GM18867 (cell line): ENCODE results near the gene ITFG2.

Experiments used
- ATAC-seq: cut with Tn5 transposase; IDR thresholded peaks from one replicate; pipeline ENCODE4 v1.9.1; 2021; ENCODE audit warnings: mild to moderate bottlenecking, moderate library complexity; ENCODE audit not compliant: unreplicated experiment

Gene ITFG2

DNA sequence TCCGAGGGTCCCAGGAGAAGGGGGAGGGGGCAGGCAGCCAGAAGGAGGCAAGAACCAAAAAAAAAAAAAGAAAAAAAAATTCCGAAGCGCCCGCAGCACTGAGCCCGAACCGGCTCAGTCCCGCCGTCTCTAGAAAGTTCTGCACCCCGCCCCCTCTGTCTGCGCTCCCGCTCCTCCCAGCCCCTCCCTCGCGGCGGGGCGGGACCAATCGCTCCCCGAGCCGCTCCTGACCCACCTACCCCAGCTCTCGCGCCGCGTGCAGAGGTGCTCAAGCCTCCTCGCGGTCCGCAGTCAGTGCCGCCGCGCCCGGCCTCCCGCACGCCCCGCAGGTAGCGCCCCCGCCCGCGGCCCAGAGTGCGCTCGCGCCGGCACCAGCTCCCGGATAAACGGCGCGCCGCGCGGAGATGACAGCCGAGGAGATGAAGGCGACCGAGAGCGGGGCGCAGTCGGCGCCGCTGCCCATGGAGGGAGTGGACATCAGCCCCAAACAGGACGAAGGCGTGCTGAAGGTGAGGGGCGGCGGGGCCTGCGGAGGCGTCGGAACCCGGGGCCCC, 17.7 kb upstream of the ITFG2 start, which contains the start of gene FKBP4:
FKBP4 (plus strand) TSS at position 235 of the 554 bp plus-strand sequence; CDS start at position 405, 170 bp downstream.
- peak; percentile 81 for ATAC-seq

DNA sequence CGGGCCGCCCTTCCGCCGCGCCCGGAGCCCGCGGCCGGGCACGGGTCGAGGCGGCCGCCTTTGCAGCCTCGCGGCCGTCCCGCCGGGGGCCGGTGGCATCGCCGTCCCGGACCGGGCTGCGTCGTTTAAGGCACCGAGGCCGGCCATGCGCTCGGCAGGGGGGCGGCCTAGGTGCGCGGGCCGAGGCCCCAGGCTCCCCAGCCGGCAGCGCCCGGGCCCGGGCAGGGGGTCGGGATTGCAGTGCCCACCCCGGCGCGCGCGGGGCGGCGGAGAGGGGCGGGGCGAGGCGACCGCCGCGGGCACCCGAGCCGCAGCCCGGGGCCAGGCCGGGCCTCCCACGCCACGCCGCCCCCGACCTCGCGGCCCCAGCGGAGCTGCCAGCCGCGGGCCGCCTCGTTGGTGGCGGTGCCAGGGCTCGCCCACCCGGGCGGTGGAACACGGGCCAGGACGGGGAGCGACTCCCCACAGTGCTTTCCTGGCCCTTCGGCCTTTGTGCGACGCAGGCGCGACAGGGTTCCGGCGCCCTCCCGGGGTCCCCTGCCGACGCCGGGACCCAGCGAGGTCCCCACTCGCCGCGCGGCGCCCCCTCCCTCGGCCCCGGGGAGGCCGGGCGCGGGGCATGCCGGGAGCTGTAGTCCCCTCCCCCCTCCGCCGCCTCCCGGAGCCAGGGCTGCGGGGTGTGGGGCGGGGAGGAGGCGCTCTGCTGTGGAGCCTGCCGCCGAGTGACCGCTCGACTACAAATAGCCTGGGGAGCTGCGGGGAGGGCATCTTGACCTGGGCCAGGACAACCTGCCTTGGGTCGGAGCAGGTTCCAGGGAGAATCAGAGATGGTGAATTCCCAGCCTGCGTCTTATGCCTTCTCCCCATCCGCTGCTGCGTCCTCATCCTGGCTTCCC, 16.9 kb upstream of the ITFG2 start:
- ATAC-seq, result peak; percentile 70

DNA sequence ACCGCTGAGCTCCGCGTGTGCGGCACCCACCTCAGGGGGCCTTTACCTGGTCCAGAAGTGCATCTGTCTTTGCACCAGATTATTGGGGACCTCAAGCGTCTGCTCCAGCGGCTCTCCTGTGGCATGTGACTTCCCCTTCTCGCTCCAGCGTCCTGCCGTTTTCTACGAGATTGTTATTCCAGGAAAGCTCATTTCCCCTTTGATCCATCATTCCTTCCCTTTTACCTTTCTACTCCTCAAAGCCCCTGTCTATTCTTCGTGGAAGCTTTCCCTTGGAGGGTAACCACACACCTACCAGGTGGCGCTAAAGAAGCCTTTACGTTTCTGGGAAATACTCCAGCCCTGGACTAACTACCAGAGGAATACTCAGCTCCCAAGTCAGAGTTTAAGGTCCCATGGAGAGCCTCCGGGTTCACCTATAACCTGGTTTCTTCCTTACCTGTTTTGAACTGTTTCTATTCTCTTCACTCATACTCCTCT, 16.2 kb upstream of the ITFG2 start:
- no peak for ATAC-seq

DNA sequence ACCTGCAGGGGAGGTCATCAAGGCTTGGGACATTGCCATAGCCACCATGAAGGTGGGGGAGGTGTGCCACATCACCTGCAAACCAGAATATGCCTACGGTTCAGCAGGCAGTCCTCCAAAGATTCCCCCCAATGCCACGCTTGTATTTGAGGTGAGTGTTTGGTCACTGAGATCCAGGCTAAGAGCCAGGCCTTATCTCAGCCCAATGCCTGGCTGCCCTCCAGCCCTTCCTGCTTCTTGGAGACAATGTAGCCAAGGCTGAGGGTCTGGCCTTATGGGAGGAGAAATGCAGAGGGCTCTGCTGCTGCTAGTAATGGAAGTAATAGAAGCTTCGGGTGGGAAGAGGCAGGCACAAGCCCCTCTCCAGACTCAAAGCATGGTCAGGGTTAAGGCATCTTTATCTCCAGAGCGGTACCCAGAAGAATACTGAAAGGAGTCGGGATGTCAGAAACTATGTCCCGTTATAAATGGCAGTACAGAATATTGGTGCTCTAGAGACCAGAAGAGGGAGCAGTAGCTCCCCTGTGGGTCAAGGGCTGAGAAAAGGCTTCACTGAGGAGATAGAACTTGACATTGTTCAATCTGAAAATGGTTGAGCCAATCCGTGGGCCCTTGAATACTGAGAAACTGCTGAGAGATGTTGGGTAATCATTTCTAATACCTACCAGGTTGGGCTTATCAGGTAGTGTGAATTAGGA, 14.6 kb upstream of the ITFG2 start:
- ATAC-seq, result no peak

DNA sequence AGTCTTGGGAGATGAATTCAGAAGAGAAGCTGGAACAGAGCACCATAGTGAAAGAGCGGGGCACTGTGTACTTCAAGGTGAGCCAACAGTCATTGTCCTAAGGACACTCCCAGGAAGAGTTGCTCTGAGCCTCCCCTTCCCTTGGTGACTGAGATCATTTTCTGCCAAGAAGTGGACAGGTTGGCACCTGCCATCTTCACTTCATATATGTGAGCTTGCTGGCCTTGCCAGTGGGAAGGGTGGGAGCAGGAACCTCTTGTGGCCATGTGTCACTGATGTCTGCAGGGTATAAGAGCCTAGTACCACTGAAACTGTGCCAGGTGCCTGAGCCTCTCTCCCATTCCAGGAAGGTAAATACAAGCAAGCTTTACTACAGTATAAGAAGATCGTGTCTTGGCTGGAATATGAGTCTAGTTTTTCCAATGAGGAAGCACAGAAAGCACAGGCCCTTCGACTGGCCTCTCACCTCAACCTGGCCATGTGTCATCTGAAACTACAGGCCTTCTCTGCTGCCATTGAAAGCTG, 12.4 kb upstream of the ITFG2 start:
- no peak for ATAC-seq

DNA sequence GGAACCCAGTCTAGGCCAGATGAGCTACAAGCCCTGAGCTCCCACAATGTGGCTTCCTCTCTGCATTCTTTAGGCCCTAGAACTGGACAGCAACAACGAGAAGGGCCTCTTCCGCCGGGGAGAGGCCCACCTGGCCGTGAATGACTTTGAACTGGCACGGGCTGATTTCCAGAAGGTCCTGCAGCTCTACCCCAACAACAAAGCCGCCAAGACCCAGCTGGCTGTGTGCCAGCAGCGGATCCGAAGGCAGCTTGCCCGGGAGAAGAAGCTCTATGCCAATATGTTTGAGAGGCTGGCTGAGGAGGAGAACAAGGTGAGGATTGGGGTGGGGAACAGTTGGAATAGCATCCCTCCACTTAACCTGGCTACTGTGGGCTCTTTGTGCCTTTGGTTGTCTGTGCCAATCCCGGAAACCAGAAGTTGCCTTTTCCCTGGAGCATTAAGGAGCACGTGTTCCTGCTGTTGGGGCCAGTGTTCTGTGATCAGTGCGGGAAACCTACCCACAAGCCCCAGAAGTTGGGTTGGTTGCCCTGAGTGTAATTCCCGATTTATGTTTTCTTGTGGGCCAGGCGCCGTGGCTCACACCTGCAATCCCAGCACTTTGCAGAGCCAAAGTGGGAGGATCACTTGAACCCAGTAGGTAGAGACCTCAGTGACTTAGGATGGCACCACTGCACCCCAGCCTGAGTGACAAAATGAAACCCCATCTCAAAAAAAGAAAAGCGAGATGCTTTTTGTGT, 11.3 kb upstream of the ITFG2 start:
- ATAC-seq, result no peak

DNA sequence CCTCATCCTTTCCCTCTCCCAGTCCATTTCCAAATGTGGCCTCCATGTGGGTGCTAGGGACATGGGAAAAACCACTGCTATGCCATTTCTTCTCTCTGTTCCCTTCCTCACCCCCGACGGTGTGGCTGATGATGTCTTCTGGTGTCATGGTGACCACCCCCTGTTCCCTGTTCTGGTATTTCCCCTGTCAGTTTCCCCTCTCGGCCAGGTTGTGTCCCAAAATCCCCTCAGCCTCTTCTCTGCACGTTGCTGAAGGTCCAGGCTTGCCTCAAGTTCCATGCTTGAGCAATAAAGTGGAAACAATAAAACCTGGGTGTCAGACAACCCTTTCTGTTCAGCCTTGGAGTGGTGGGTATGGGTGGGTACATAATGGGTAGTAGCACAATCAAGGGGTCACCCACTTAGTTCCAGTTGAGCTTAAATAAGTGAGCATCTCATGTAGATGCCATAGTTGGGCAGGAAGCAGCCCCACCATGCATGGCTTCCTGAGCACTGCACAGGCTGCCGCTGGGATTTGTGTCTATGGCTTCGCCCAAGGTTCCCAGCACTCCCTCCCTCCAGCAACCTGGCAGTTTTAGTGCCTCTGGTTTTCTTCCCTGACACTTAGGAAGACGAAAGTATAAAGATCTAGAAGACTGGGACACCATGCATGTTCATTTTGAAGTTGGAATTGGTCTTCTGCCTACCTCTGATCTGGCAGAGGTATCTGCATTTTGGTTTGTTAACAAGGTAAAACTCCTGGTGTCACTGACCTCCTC, 8.7 kb upstream of the ITFG2 start:
- no peak for ATAC-seq

DNA sequence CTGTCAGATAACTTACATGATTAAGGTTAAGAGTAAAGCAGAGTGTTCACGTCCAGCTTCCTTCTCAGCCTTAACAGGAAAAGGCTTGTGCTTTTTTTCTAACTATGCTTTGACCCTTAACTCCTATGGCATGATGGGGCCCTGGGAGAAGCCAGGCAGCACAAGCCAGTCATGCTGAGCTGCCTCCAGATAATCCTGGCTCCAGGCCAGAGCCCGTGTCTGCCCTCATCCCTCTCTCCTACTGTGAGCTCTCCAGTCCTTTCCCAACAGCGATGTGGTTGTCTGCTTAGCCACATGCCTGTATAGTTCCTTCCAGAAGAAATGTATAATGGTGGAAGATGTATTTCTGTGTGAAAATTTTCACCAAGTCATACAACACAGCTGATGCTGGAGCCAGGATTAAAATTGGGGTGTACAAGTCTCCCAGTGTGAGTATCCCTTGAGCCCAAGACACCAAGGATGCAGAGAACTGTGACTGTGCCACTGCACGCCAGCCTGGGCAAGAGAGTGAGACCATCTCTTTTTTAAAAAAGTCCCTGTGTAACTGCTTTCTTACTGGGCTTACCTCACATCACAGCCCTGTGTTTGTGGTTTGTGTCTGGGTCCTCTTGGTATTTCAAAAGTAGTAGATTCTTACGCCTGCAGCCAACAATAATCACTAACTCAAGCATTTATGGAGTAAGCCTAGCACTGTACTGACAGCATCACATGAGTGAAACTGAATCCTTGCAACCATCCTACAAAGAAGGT, 7.9 kb upstream of the ITFG2 start:
- ATAC-seq, result no peak

DNA sequence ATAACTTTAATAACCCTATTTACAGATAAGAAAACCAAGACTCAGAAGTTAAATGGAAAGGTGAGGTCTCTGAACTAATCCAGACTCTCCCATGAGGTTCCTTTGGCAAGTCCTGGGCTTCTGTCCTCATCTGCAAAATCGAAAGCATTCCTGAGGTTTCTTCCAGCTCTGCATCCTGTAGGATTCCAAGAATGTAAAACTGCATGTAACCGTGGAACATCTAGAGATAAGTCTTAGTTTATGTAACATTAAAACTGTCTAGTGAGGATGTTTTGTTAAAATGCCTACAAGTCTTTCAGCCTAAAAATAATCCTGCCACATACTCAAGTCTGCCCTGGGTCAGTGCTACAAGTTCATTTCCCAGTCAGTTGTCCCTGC, 7.3 kb upstream of the ITFG2 start:
- ATAC-seq, result no peak

DNA sequence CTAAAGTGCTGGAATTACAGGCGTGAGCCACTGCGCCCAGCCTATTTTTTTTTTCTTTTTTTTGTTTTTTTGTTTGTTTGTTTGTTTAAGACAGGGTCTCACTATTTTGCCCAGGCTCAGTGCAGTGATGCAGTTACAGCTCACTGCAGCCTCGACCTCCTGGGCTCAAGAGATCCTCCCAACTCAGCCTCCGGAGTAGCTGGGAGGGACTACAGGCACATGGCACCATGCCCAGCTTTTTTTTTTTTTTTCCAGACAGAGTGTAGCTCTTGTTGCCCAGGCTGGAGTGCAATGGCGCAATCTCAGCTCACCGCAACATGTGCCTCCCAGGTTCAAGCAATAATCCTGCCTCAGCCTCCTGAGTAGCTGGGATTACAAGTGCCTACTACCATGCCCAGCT, 5.8 kb upstream of the ITFG2 start:
- ATAC-seq, result no peak

DNA sequence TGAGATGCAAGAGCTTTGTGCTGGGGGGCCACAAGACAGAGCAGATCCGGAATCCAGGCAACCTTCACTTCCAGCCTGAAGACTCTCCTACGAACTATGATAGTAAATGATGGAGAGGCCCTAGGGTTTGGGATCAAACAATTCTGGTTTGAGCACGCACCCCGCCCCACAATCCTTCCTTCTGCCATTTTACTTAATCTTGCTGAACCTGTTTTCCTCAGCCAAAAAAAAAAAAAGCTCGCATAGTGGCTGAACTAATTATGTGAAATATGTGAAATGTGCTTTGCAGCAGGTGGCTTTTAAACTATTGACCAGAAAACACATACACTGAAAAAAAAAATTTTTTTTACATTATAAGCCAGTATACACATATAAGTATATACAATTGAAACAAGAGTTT, 667 bp upstream of the ITFG2 start:
- no peak for ATAC-seq

DNA sequence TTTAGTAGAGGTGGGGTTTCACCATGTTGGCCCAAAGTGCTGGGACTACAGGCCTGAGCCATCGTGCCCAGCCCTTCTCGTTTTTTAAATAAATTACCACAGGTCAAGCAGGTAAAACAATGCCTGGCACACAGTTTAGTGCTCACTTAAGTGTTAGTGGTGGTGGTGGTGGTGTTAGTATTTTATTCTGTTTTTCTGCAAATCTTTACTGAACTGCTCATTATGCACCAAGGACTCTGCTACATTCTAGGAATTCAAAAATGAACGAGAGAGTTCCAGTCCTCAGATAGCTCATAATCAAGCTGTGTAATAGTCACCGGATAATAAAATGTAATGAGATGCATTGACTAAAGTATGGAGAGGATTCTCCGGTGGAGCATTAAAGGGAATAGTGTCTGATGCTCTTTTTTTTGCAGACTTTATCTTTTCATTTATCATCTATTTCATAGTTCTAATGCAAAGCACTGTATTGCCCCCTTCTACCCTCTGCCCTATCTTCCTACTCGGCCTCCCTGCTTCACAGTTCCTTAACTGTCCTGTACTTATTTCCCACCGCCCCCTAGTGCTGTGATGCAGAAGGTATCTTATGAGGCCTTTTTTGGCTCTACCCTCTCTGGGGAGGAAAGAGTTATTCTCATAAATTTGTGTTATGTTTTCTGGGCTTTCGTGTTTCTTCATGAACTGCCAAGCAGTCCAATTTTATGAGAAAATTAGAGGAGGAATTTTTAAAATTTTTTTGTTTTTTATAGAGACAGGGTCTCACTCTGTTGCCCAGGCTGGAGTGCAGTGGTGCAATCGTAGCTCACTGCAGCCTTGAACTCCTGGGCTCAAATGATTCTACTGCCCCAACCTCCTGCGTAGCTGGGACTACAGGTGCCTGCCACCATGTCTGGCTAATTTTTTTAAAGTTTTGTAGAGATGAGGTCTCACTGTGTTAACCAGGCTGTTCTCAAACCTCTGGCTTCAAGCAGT, 1.0 kb downstream of the ITFG2 start:
- peak; percentile 32 for ATAC-seq

DNA sequence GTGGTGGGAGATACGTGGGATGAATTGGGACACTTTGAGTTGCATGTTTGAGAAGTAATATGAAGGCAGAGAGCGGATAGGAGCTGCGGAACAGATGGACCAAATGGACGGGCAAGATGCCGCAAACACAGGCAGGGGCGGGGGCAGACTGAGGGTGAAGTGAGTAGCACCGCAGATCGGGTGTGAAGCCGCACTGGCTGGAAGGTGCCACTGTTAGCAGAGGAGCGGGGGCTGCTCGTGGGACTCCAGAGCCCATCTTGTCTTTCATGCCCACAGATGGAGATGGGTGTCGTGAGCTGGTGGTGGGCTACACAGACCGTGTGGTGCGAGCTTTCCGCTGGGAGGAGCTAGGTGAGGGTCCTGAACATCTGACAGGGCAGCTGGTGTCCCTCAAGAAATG, 7.3 kb downstream of the ITFG2 start:
- no peak for ATAC-seq

DNA sequence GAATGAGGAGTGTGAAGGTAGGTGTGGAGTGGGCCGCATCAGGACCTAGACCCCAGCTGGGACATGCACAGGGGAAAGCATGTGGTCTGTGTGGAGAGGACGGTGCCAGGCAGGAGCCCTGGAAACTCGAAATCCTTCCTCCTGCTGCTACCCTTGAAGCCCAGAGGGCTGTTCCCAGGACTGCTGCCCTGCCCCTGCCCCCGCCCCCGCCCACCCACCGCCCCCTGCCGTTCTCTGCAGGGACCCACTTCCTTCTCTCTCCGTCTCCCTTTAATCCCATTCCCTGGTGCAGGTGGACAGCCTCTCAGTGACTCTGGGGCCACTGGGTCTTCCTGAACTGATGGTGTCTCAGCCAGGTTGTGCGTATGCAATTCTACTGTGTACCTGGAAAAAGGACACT, 8.0 kb downstream of the ITFG2 start:
- ATAC-seq, result no peak

DNA sequence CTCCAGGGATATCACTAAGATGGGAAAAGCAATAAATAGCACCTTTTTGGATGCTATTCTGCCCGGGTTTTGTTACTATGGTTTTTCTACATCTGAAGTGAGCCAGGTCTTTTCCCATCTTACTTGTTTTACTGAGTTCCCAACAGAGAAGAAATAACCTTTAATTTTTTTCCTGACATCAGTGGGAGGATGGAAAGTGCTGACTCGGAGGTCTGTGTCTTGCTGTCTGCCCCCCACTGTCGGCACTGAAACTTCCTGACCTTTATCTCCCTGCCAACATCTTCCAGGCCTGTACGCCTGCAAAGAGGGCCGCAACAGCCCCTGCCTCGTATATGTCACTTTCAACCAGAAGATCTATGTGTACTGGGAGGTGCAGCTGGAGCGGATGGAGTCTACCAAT, 11.0 kb downstream of the ITFG2 start:
- ATAC-seq, result no peak

DNA sequence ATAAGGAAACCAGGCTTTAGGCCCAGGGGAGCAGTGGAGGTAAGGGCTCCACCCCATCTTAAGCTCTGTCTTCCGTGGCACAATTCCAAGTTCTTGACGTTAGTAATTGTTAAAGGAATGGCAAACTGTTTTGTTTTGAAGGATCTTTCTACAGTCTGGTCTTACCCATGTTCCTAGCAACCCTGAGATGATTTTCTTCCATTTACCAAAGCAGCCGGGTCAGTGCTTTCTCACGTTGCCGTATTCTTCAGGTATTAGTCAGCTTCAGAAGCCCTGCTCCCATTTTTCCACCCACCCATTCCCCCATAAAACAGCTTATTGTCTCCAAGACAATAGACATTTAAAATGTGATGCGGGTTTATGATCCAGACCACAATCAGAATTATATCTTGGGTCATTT, 12.1 kb downstream of the ITFG2 start:
- ATAC-seq, result no peak

DNA sequence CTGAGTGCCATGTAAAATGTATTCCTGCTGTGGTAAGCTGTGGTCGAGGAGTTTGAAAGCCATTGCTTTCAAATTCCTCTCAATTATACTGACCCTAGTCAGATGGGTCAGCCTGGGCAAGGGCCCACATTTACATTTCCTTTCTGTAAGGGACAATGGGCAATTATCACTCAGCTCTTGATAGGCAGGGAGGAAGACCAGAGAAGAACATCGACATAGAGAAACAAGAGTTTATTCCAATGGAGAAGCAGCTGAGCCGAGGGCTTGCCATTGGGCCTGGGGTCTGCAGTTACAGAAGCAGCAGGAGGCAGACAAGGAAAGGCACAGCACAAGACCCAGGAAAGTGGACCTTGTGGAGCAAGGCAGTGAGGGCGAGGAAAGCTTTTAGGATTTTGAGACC, 12.7 kb downstream of the ITFG2 start:
- ATAC-seq, result no peak

DNA sequence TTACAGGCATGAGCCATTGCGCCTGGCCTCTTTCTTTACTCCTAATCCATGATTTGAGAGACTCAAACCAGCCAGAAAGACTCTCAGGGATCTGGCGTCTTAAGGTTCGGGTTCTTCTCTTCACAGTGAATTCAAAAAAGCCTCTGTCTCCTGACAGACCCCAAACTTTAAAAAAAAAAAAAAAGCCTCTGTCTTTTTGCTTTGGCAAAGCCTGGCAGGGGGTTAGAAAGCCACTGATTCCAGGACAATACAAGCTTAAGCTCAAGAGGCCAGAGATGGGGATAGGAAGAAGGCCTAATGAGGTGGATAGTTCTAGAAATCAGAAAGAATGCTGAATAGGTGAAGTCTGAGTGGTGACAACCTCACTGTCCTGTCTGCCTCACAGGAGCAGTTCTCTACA, 13.6 kb downstream of the ITFG2 start:
- no peak for ATAC-seq
